ENCODE results near the gene MRC1. TPM values are rescaled to one million over a fixed set of nuclear protein-coding genes. Genes with fewer than 3 reads are reported as not detected.

The MRC1 gene
- polyA plus RNA-seq, 3 donors: 0.11 to 0.41 (median 0.34) TPM

- no peak for DNase-seq
- no peaks in the 10 kb centered on the region for H3K36me3 Mint-ChIP-seq
- no peak overlapping the region for H3K27ac Mint-ChIP-seq
- H4K20me1 ChIP-seq (ENCODE audit: insufficient read depth, low read length): no peaks in the 10 kb centered on the region
- TF ChIP-seq CTCF (IDR thresholded peaks at IDR 0.05): no peak
- H3K27me3 ChIP-seq (ENCODE audit: control insufficient read depth in 2 of 2, insufficient read depth in 2 of 2, low read length in 2 of 2): no peaks in the 10 kb centered on the region
- no peaks in the 10 kb centered on the region for H3K36me3 ChIP-seq (replicated peaks in 1 of 2; ENCODE audit: control insufficient read depth in 1 of 2, insufficient read depth in 2 of 2, low read length in 2 of 2)
- H3K9me3 Mint-ChIP-seq: no peaks in the 10 kb centered on the region
- H3K9me3 ChIP-seq (replicated peaks in 1 of 2; ENCODE audit: control insufficient read depth in 1 of 2, insufficient read depth in 1 of 2, low read length in 2 of 2): no peaks in the 10 kb centered on the region
- no CpG with 5 or more reads among the region's 5 CpGs for WGBS (ENCODE audit: insufficient coverage)
- intact Hi-C loops (cut with micrococcal nuclease): no loop called here
- no peak overlapping the region for H2AFZ ChIP-seq (ENCODE audit: insufficient read depth, low read depth, low read length, poor library complexity, severe bottlenecking)
- H3K4me1 ChIP-seq (ENCODE audit: control insufficient read depth in 1 of 2, insufficient read depth in 2 of 2, low read length in 2 of 2): peaks cover 11 to 20% of the 10 kb centered on the region in 2 donors
- H3K27me3 Mint-ChIP-seq (ENCODE audit: low read depth in 3 of 3): no peaks in the 10 kb centered on the region
- no peak overlapping the region for H3K9ac ChIP-seq (ENCODE audit: insufficient read depth, low read length, poor library complexity, severe bottlenecking)
- no peaks in the 10 kb centered on the region for H3K79me2 ChIP-seq (ENCODE audit: insufficient read depth, low read length)
- H3K27ac ChIP-seq (ENCODE audit: low read depth in 1 of 2, low read length in 2 of 2): no peak overlapping the region
- peaks cover 23% of the 10 kb centered on the region for H3K4me1 Mint-ChIP-seq
- no peak overlapping the region for H3K4me3 Mint-ChIP-seq
- no peak overlapping the region for H3K4me3 ChIP-seq (replicated peaks in 1 of 3; ENCODE audit: low read depth in 2 of 3, low read length in 3 of 3)
- no peak overlapping the region for H3K4me2 ChIP-seq (replicated peaks; ENCODE audit: extremely low read depth, low read length, poor library complexity, severe bottlenecking)
Observed at GRCh38 chr10:17848646-17849045, 39.5 kb downstream of the MRC1 start.

GRCh38 chr10:17850501-17850900 lies 41.4 kb downstream of the MRC1 start:
- H3K36me3 ChIP-seq (replicated peaks in 1 of 2; ENCODE audit: control insufficient read depth in 1 of 2, insufficient read depth in 2 of 2, low read length in 2 of 2): no peaks in the 10 kb centered on the region
- Mint-ChIP-seq H3K36me3 (peaks cover 0 to 2% of the 10 kb centered on the region in 2 donors), H3K27me3 (ENCODE audit: low read depth in 3 of 3) (no peaks in the 10 kb centered on the region), H3K4me1 (peaks cover 32% of the 10 kb centered on the region), H3K9me3 (no peaks in the 10 kb centered on the region), H3K27ac (no peak overlapping the region), H3K4me3 (no peak overlapping the region)
- no peaks in the 10 kb centered on the region for H3K9me3 ChIP-seq (replicated peaks in 1 of 2; ENCODE audit: control insufficient read depth in 1 of 2, insufficient read depth in 1 of 2, low read length in 2 of 2)
- H4K20me1 ChIP-seq (ENCODE audit: insufficient read depth, low read length): no peaks in the 10 kb centered on the region
- intact Hi-C loops (cut with micrococcal nuclease): loop anchor here in 1 of 2 donors (10.0 kb wide), 1 partner anchor 46 kb away; the partner anchor contains the start of gene MRC1
- H3K27ac ChIP-seq (ENCODE audit: low read depth in 1 of 2, low read length in 2 of 2): no peak overlapping the region
- no peak for DNase-seq
- TF ChIP-seq CTCF (IDR thresholded peaks at IDR 0.05): no peak
- H3K9ac ChIP-seq (ENCODE audit: insufficient read depth, low read length, poor library complexity, severe bottlenecking): no peak overlapping the region
- H3K4me3 ChIP-seq (replicated peaks in 1 of 3; ENCODE audit: low read depth in 2 of 3, low read length in 3 of 3): no peak overlapping the region
- no peaks in the 10 kb centered on the region for H3K27me3 ChIP-seq (ENCODE audit: control insufficient read depth in 2 of 2, insufficient read depth in 2 of 2, low read length in 2 of 2)
- H2AFZ ChIP-seq (ENCODE audit: insufficient read depth, low read depth, low read length, poor library complexity, severe bottlenecking): no peak overlapping the region
- no peaks in the 10 kb centered on the region for H3K79me2 ChIP-seq (ENCODE audit: insufficient read depth, low read length)
- no CpG with 5 or more reads among the region's 3 CpGs for WGBS (ENCODE audit: insufficient coverage)
- no peak overlapping the region for H3K4me2 ChIP-seq (replicated peaks; ENCODE audit: extremely low read depth, low read length, poor library complexity, severe bottlenecking)
- peaks cover 21 to 26% of the 10 kb centered on the region in 2 donors for H3K4me1 ChIP-seq (ENCODE audit: control insufficient read depth in 1 of 2, insufficient read depth in 2 of 2, low read length in 2 of 2)

All from CD14-positive monocyte (primary cell).